Activated CD8-positive, alpha-beta T cell treated with anti-CD3 and anti-CD28 coated beads for 36 hours (primary cell): Measurements from ENCODE around the gene DNAJB8. TPM values are rescaled to one million over a fixed set of nuclear protein-coding genes. Genes with fewer than 3 reads are reported as not detected.

Source experiments
- ATAC-seq: fragments of 200-7000 bp; cut with Tn5 transposase; one replicate; pipeline ENCODE4 v1.10.0; 2021; ENCODE audit warnings: mild to moderate bottlenecking, moderate library complexity
- CTCF ChIA-PET: fragments of 350-600 bp; sonication (Branson Sonifier 250); formaldehyde crosslinking; loops from one replicate; lab custom pipeline; 2021; ENCODE audit warnings: antibody characterized with exemption; lab: Charles Lee
- POLR2A ChIA-PET: fragments of 350-600 bp; sonication (Branson Sonifier 250); formaldehyde crosslinking; loops from one replicate; lab custom pipeline; 2021; ENCODE audit warnings: antibody characterized with exemption; lab: Charles Lee
- DNase-seq: peaks from one replicate; pipeline ENCODE4 v3.0.0-alpha.2; 2020
- H3K27ac Mint-ChIP-seq: one replicate; pipeline ENCODE4 v1.8.0; 2021; ENCODE audit warnings: mild to moderate bottlenecking, mixed read lengths
- H3K27me3 Mint-ChIP-seq: one replicate; pipeline ENCODE4 v1.8.0; 2021; ENCODE audit warnings: mixed read lengths
- H3K36me3 Mint-ChIP-seq: one replicate; pipeline ENCODE4 v1.8.0; 2021; ENCODE audit warnings: low read depth, mixed read lengths
- H3K4me1 Mint-ChIP-seq: one replicate; pipeline ENCODE4 v1.8.0; 2021; ENCODE audit warnings: low read depth, mixed read lengths
- H3K4me3 Mint-ChIP-seq: one replicate; pipeline ENCODE4 v1.8.0; 2021; ENCODE audit warnings: mild to moderate bottlenecking, moderate library complexity, mixed read lengths
- H3K9me3 Mint-ChIP-seq: one replicate; pipeline ENCODE4 v1.8.0; 2021; ENCODE audit warnings: mixed read lengths
- intact Hi-C: fragments of 100-400 bp; cut with micrococcal nuclease; formaldehyde crosslinking; loops from one replicate; pipeline ENCODE4 v1.10.0; 2022
- total RNA-seq, 2 experiments: library from RNA; stranded (reverse); gene quantifications; one replicate each; pipeline ENCODE4 v1.2.3, GENCODE V29; 2021
- TF ChIP-seq, protein P1 (sequence below): fragments of 200-600 bp; IDR thresholded peaks from one replicate; pipeline ENCODE4 v1.8.0; 2022; ENCODE audit warnings: antibody characterized with exemption, mild to moderate bottlenecking

Gene DNAJB8
- total RNA-seq, 2 experiments from 2014 or later = not detected

DNA sequence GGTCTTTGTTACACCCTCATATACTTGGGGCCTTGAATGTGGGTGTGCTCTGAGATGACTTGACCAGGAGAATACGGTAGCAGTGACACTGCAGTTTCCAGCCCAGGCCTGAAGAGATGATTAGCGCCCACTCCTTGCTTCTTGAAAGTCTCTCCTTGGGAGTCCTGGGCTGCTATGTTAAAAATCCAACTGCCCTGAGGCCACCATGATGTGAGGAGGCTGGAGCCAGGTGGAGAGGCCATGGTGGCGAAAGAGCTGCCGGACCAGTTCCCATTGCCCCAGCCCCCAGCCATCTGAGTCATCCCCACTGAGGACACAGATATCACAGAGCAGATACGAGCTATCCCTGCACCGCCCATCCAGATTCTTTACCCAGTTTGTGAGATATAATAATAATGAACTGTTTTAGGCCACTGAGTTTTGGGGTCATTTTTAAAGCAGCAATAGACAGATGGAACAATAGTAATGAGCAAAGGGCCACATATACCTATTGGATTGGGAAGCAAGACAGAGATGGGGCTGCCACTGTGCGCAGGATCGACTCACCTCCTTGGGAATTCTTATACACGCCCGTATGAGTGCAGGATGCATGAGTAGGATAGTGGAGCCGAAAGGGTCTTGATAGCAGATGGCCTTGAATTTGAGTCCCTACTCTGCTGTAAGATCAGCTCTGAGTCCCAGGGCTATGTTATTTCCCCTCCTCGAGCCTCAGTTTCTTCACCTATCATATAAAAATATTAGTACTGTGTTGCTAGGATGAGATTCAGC, 38.5 kb upstream of the DNAJB8 start:
- CTCF ChIA-PET = interaction anchor here (0.8 to 4.7 kb wide), 3 partner anchors 78 to 89 kb away, joined by 3 to 27 read pairs (median 3); no protein-coding TSS in a partner anchor
- intact Hi-C loops = no loop called here
- Mint-ChIP-seq H3K36me3 (no peaks in the 10 kb centered on the region), H3K4me1 (no peaks in the 10 kb centered on the region), H3K4me3 (no peak overlapping the region), H3K9me3 (no peaks in the 10 kb centered on the region), H3K27ac (no peak overlapping the region), H3K27me3 (peaks cover 19% of the 10 kb centered on the region)
- POLR2A ChIA-PET = no interaction called here
- ATAC-seq = no peak
- DNase-seq = no peak
- TF ChIP-seq, protein P1, sequence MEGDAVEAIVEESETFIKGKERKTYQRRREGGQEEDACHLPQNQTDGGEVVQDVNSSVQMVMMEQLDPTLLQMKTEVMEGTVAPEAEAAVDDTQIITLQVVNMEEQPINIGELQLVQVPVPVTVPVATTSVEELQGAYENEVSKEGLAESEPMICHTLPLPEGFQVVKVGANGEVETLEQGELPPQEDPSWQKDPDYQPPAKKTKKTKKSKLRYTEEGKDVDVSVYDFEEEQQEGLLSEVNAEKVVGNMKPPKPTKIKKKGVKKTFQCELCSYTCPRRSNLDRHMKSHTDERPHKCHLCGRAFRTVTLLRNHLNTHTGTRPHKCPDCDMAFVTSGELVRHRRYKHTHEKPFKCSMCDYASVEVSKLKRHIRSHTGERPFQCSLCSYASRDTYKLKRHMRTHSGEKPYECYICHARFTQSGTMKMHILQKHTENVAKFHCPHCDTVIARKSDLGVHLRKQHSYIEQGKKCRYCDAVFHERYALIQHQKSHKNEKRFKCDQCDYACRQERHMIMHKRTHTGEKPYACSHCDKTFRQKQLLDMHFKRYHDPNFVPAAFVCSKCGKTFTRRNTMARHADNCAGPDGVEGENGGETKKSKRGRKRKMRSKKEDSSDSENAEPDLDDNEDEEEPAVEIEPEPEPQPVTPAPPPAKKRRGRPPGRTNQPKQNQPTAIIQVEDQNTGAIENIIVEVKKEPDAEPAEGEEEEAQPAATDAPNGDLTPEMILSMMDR = no peak

DNA sequence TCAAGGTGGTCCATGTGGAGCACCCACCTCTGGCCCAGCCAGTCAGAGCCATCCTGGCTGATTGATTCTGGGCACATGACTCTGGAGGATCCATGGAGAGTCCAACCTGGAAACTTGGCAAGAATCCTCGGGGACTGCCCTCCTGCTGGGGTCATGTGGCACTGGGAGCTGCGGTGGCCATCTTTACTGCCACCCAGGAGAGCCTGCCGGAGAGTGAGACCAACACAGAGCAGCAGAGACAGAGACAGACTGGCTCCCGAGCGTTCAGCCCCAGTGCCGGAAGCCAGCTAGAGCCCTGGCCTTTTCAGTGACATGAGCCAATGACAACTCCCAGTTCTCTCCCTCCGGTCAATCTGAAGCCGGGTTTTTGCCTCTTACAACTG, 37.8 kb upstream of the DNAJB8 start:
- Mint-ChIP-seq H3K27me3 (peaks cover 24% of the 10 kb centered on the region), H3K4me3 (no peak overlapping the region), H3K27ac (no peak overlapping the region), H3K4me1 (no peaks in the 10 kb centered on the region), H3K36me3 (no peaks in the 10 kb centered on the region), H3K9me3 (no peaks in the 10 kb centered on the region)
- TF ChIP-seq, protein P1 = no peak
- no peak for ATAC-seq
- DNase-seq = no peak
- CTCF ChIA-PET = interaction anchor here (0.7 to 4.7 kb wide), 4 partner anchors 67 to 104 kb away, joined by 3 to 27 read pairs (median 3); no protein-coding TSS in a partner anchor
- POLR2A ChIA-PET = no interaction called here
- intact Hi-C loops = no loop called here

GRCh38 chr3:128503751-128504532, 37.3 kb upstream of the DNAJB8 start:
- ATAC-seq (no peak), DNase-seq (no peak)
- no peak overlapping the region for H3K4me3 Mint-ChIP-seq
- intact Hi-C loops = no loop called here
- H3K4me1 Mint-ChIP-seq = no peaks in the 10 kb centered on the region
- no peaks in the 10 kb centered on the region for H3K9me3 Mint-ChIP-seq
- TF ChIP-seq, protein P1 = no peak
- H3K36me3 Mint-ChIP-seq = no peaks in the 10 kb centered on the region
- ChIA-PET CTCF (interaction anchor here (0.7 to 4.7 kb wide), 3 partner anchors 66 to 105 kb away, joined by 3 to 27 read pairs (median 3); no protein-coding TSS in a partner anchor), POLR2A (no interaction called here)
- H3K27me3 Mint-ChIP-seq = peaks cover 23% of the 10 kb centered on the region
- H3K27ac Mint-ChIP-seq = no peak overlapping the region

DNA sequence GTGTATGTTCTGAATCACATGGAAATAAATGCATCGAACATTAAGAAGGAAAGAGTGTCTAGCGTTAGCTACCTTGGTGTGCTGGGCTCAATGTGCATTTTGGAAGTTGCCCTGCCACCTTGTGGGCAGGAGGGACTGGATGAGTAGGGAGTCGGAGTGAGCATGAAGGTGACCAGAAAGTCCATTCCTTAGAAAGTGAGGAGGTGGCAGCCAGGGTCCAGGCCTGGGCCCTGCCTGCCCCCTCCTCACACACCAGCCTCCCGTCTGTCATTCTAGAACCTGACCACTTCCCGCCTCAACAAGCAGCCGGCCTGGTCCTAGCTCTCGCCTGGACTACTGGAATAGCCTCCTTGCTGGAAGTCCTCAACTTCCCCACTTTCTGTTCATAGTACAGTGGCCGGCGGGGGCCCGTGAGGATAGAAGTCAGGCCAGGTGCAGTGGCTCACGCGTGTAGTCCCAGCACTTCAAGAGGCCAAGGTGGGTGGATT, 36.5 kb upstream of the DNAJB8 start:
- ChIA-PET POLR2A (no interaction called here), CTCF (interaction anchor here (4.7 kb wide), 1 partner anchor 76 kb away, joined by 27 read pairs; no protein-coding TSS in a partner anchor)
- Mint-ChIP-seq H3K27me3 (peaks cover 28% of the 10 kb centered on the region), H3K36me3 (no peaks in the 10 kb centered on the region), H3K4me3 (no peak overlapping the region), H3K4me1 (no peaks in the 10 kb centered on the region), H3K9me3 (no peaks in the 10 kb centered on the region), H3K27ac (no peak overlapping the region)
- no peak for ATAC-seq
- DNase-seq = no peak
- TF ChIP-seq, protein P1 = no peak
- intact Hi-C loops = no loop called here
